KMS-11 (cell line): ENCODE measurements around the gene ZNF865.

Experiments used
- H2AFZ ChIP-seq: fragments of 200-600 bp; sonication (generic); 2 replicates; pipeline ENCODE4 v1.6.1; 2016; ENCODE audit warnings: antibody characterized with exemption, mixed run types, low read depth
- H3K27ac ChIP-seq: fragments of 200-600 bp; sonication (generic); 2 replicates; pipeline ENCODE4 v1.6.1; 2016; ENCODE audit warnings: mild to moderate bottlenecking, mixed run types
- H3K27me3 ChIP-seq: fragments of 200-600 bp; sonication (generic); 2 replicates; pipeline ENCODE4 v1.6.1; 2017; ENCODE audit warnings: mild to moderate bottlenecking, low read depth, mixed run types, moderate library complexity; ENCODE audit not compliant: insufficient read depth
- H3K36me3 ChIP-seq: fragments of 200-600 bp; sonication (generic); 2 replicates; pipeline ENCODE4 v1.6.1; 2017; ENCODE audit warnings: mild to moderate bottlenecking, mixed run types; ENCODE audit not compliant: insufficient read depth
- H3K4me1 ChIP-seq: fragments of 200-600 bp; sonication (generic); 2 replicates; pipeline ENCODE4 v1.6.1; 2016; ENCODE audit warnings: mild to moderate bottlenecking, low read depth, mixed run types; ENCODE audit not compliant: poor library complexity, severe bottlenecking
- H3K4me2 ChIP-seq: fragments of 200-600 bp; sonication (generic); 2 replicates; pipeline ENCODE4 v1.7.0; 2016; ENCODE audit warnings: mild to moderate bottlenecking, mixed run types
- H3K4me3 ChIP-seq: fragments of 200-600 bp; sonication (generic); IDR thresholded peaks from 2 replicates; pipeline ENCODE4 v1.6.1; 2017; ENCODE audit warnings: low read depth, low read length, mixed read lengths; ENCODE audit not compliant: insufficient read depth
- H3K79me2 ChIP-seq: fragments of 200-600 bp; sonication (generic); 2 replicates; pipeline ENCODE4 v1.6.1; 2016; ENCODE audit warnings: low read depth, mixed run types; ENCODE audit not compliant: insufficient read depth
- H3K9ac ChIP-seq: fragments of 200-600 bp; sonication (generic); 2 replicates; pipeline ENCODE4 v1.6.1; 2016; ENCODE audit warnings: mild to moderate bottlenecking, mixed run types
- H4K20me1 ChIP-seq: fragments of 200-600 bp; sonication (generic); 2 replicates; pipeline ENCODE4 v1.6.1; 2016; ENCODE audit warnings: mild to moderate bottlenecking, mixed run types; ENCODE audit not compliant: insufficient read depth
- TF ChIP-seq, protein P1 (sequence below): fragments of 200-600 bp; sonication (generic); conservative IDR thresholded peaks from 2 replicates; pipeline ENCODE4 v1.6.1; 2017; ENCODE audit warnings: low read depth, mild to moderate bottlenecking, antibody characterized with exemption, low read length, moderate library complexity, mixed read lengths

Gene ZNF865

DNA sequence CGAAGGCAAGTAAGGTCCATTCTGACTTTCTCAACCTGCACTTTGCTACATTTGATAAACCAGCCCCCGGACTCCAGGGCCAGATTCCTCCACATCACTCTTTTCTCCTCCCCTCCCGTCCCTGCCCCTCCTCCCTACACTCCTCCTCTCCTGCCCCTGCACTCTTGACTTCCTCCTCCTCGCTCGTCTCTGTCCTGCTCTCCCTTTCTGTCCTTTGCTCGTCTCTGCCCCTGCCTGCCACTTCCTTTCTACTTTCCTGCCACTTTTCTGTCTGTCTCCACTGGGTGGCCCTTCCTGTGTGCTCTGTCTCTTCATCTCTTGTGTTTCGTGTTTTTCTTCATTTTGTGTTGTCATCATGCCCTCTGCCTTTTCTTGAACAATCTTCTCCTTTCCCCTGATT lies 56.4 kb downstream of the ZNF865 start:
- Histone ChIP-seq H3K79me2 (peaks cover 94% of the 10 kb centered on the region), H3K27me3 (no peaks in the 10 kb centered on the region), H3K36me3 (peaks cover 18% of the 10 kb centered on the region; the same call in 1 of the 2 replicates), H3K9ac (no peak overlapping the region), H3K4me3 (no peak overlapping the region), H3K4me2 (no peak overlapping the region), H2AFZ (no peak overlapping the region), H3K4me1 (peaks cover 16% of the 10 kb centered on the region), H3K27ac (no peak overlapping the region), H4K20me1 (peaks cover 16% of the 10 kb centered on the region)
- TF ChIP-seq, protein P1, sequence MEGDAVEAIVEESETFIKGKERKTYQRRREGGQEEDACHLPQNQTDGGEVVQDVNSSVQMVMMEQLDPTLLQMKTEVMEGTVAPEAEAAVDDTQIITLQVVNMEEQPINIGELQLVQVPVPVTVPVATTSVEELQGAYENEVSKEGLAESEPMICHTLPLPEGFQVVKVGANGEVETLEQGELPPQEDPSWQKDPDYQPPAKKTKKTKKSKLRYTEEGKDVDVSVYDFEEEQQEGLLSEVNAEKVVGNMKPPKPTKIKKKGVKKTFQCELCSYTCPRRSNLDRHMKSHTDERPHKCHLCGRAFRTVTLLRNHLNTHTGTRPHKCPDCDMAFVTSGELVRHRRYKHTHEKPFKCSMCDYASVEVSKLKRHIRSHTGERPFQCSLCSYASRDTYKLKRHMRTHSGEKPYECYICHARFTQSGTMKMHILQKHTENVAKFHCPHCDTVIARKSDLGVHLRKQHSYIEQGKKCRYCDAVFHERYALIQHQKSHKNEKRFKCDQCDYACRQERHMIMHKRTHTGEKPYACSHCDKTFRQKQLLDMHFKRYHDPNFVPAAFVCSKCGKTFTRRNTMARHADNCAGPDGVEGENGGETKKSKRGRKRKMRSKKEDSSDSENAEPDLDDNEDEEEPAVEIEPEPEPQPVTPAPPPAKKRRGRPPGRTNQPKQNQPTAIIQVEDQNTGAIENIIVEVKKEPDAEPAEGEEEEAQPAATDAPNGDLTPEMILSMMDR = no peak

DNA sequence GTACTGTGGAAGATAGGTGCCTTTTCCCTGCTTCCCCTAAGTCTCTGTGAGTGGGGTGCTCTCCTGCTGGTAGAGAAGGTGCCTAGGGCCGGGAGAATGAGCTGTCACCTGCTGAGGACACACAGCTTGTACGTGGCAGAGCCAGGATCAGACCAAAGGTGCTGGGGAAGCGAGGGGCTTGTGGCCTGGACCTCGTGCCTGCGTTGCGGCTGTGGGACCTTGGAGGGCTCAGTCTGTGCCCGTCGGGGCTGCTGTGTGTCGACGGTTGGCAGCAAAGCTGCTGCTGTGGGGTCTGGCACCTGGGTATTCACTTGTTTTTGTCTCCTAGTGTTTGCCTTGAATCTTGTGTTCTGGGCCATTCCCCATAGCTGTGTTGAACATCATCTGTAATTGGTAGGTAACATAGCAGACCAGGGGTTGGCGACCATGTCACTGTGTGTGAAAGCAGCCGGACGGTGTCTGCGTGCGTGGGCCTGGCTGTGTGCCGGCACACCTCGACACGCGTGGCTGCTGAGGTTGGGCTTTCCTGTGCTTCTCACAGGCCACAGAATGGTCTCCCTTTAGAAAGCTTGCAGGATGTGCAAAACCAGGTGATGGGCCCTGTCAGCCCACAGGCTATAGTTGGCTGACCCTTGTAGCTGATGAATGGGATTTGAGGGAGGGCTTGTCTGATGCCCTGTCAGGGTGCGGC lies 58.5 kb downstream of the ZNF865 start:
- H3K36me3 ChIP-seq = peaks cover 18% of the 10 kb centered on the region; the same call in 1 of the 2 replicates
- H4K20me1 ChIP-seq = peaks cover 14% of the 10 kb centered on the region
- H3K4me2 ChIP-seq = no peak overlapping the region
- no peak overlapping the region for H2AFZ ChIP-seq
- H3K9ac ChIP-seq = no peak overlapping the region
- H3K4me1 ChIP-seq = no peaks in the 10 kb centered on the region
- no peak overlapping the region for H3K27ac ChIP-seq
- TF ChIP-seq, protein P1 = no peak
- H3K27me3 ChIP-seq = no peaks in the 10 kb centered on the region
- peaks cover 94% of the 10 kb centered on the region for H3K79me2 ChIP-seq
- no peak overlapping the region for H3K4me3 ChIP-seq

DNA sequence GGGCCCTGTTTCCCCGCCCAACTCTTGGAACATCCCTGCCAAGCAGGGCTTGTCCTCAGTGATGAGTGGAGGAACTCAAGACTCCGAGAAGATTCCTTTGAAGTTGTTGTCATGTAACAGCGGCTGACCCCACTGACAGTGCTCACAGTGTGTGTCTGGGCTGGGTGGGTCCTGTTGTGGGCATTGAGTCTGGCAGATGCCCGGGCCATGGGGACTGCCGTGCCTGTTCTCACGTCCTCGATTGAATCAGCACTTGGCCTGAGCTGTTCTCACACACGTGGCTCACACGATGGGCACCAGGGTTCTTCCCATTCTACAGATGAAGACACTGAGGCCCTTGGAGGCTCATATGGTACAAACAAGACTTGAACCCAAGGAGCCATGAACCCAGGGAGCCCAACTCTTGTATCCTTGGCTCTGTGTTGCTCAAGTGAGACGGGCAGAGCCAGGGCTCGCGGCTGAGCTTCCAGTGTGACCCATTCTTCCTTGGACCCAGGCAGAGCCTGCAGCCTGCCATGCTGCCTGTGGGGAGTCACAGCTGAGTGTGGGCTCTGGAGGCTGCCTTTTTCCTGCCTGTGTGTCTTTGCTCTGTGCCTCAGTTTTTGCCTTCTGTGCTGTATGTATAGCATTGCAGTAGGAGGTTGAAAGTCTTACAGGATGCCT lies 61.0 kb downstream of the ZNF865 start:
- Histone ChIP-seq H3K27ac (no peak overlapping the region), H3K4me3 (no peak overlapping the region), H3K4me2 (no peak overlapping the region), H3K79me2 (peaks cover 89% of the 10 kb centered on the region), H3K9ac (no peak overlapping the region), H4K20me1 (peaks cover 11% of the 10 kb centered on the region; the same call in 1 of the 2 replicates), H3K4me1 (no peaks in the 10 kb centered on the region), H2AFZ (no peak overlapping the region), H3K27me3 (no peaks in the 10 kb centered on the region), H3K36me3 (peaks cover 14% of the 10 kb centered on the region; the same call in 1 of the 2 replicates)
- TF ChIP-seq, protein P1 = no peak
